Sigmoid colon (tissue), 7 donors: ENCODE results near the gene ASIP. TPM values are rescaled to one million over a fixed set of nuclear protein-coding genes. Genes with fewer than 3 reads are reported as not detected.
"Not testable (repeated sequence)": the region's sequence is repeated elsewhere in the genome, so short reads cannot be mapped to it uniquely, and the experiment has no call there.

Source experiments
- DNase-seq: peaks from one replicate; pipeline ENCODE4 v3.0.0-alpha.2; 2019
- H3K27ac ChIP-seq, 4 donors: fragments of 200-600 bp; sonication (generic); one replicate each; pipeline ENCODE4 v1.5.1; 2016 to 2019; ENCODE audit warnings: mild to moderate bottlenecking in 1 of 4
- H3K27me3 ChIP-seq, 3 donors: fragments of 200-600 bp; sonication (generic); one replicate each; pipeline ENCODE4 v1.5.1; 2019; ENCODE audit warnings: mild to moderate bottlenecking in 1 of 3
- H3K36me3 ChIP-seq, 4 donors: fragments of 200-600 bp; sonication (generic); one replicate each; pipeline ENCODE4 v1.5.1; 2016 to 2019
- H3K4me1 ChIP-seq, 4 donors: fragments of 200-600 bp; sonication (generic); one replicate each; pipeline ENCODE4 v1.5.1; 2017 to 2019
- H3K4me3 ChIP-seq, 4 donors: fragments of 200-600 bp; sonication (generic); one replicate each; pipeline ENCODE4 v1.5.1; 2017 to 2019; ENCODE audit warnings: mild to moderate bottlenecking in 2 of 4, moderate library complexity in 1 of 4
- H3K9me3 ChIP-seq, 4 donors: fragments of 200-600 bp in 3 of 4; sonication (generic) in 3 of 4; one replicate each; pipeline versions ENCODE4 v1.5.1 to v1.6.1; 2013 to 2019
- CTCF ChIP-seq, 4 experiments: fragments of 450-650 bp in 3 of 4; fragments of 200-600 bp in 1 of 4; IDR thresholded peaks; one replicate each; pipeline ENCODE4 v1.5.1; 2016 to 2019; ENCODE audit warnings: antibody characterized with exemption in 4 of 4, mild to moderate bottlenecking in 3 of 4, moderate library complexity in 2 of 4
- EP300 ChIP-seq, 4 donors: sonication (generic); formaldehyde crosslinking; IDR thresholded peaks; one replicate each; pipeline ENCODE4 v1.6.1; 2017; ENCODE audit warnings: antibody characterized with exemption in 4 of 4
- POLR2A ChIP-seq, 2 donors: fragments of 450-650 bp; IDR thresholded peaks; one replicate each; pipeline ENCODE4 v1.6.1; 2016; ENCODE audit warnings: antibody characterized with exemption in 2 of 2, mild to moderate bottlenecking in 2 of 2, moderate library complexity in 2 of 2
- POLR2AphosphoS5 ChIP-seq, 4 donors: sonication (generic); formaldehyde crosslinking; IDR thresholded peaks; one replicate each; pipeline ENCODE4 v1.6.1; 2017; ENCODE audit warnings: antibody characterized with exemption in 4 of 4
- WGBS, 2 donors: extraction: QIAGEN DNeasy Blood & Tissue Kit; methylation state at CpG; one replicate each; pipeline ENCODE4 v1.1.7; 2013; 5-methylcytosine and 5-hydroxymethylcytosine counted together
- intact Hi-C: fragments of 100-400 bp; cut with DNase I; formaldehyde crosslinking; loops from one replicate; pipeline ENCODE4 v1.15.1; 2023
- polyA plus RNA-seq, 3 donors: library from polyadenylated mRNA; stranded (reverse); fragments of 200-250 nt; gene quantifications; one replicate each; pipeline ENCODE4 v1.2.3, GENCODE V29; 2013
- total RNA-seq, 4 donors: library from RNA; depleted of rRNA; stranded (reverse); fragments of >200 nt; gene quantifications; one replicate each; pipeline ENCODE4 v1.1.0, GENCODE V29; 2016
- donor health status: healthy with polysubstance abuse.
- donor health status: Bipolar disorder and iron deficiency.
- donor health status: healthy.

Gene ASIP
- total and polyA plus RNA-seq, 7 donors = 0.38 to 0.99 TPM; not detected in 5

GRCh38 chr20:34222208-34222607, 19.0 kb upstream of the ASIP start:
- Histone ChIP-seq H3K4me3 (no peak overlapping the region), H3K36me3 (no peaks in the 10 kb centered on the region), H3K9me3 (no peaks in the 10 kb centered on the region), H3K27ac (peak overlapping the region in 1 of 4 donors; percentile 5), H3K27me3 (no peaks in the 10 kb centered on the region), H3K4me1 (no peaks in the 10 kb centered on the region)
- intact Hi-C loops = no loop called here
- DNase-seq = no peak
- WGBS, 2 donors = 65 to 80% methylated on average over 3 of the region's 3 CpGs
- TF ChIP-seq POLR2AphosphoS5 (IDR thresholded peaks at IDR 0.05) (peak in 2 of 4 donors; percentile 15 to 18), CTCF (IDR thresholded peaks at IDR 0.05) (no peak), EP300 (IDR thresholded peaks at IDR 0.05) (no peak), POLR2A (IDR thresholded peaks at IDR 0.05) (no peak)

- H3K27me3 ChIP-seq, intact Hi-C loops, DNase-seq, H3K9me3 ChIP-seq, H3K4me3 ChIP-seq, H3K27ac ChIP-seq, H3K4me1 ChIP-seq, H3K36me3 ChIP-seq: not testable (repeated sequence)
- WGBS, 2 donors = 91 to 93% methylated on average over 1 to 2 of the region's 2 CpGs
These were observed 17.0 kb upstream of the ASIP start for GRCh38 chr20:34224251-34224650.

- no peaks in the 10 kb centered on the region for H3K36me3 ChIP-seq
- intact Hi-C loops = no loop called here
- no peaks in the 10 kb centered on the region for H3K4me1 ChIP-seq
- TF ChIP-seq CTCF (IDR thresholded peaks at IDR 0.05) (no peak), POLR2A (IDR thresholded peaks at IDR 0.05) (no peak), EP300 (IDR thresholded peaks at IDR 0.05) (no peak), POLR2AphosphoS5 (IDR thresholded peaks at IDR 0.05) (no peak)
- H3K4me3 ChIP-seq = no peak overlapping the region
- H3K9me3 ChIP-seq = no peaks in the 10 kb centered on the region
- no peaks in the 10 kb centered on the region for H3K27me3 ChIP-seq
- DNase-seq = no peak
- H3K27ac ChIP-seq = no peak overlapping the region
These were observed 9.6 kb upstream of the ASIP start for GRCh38 chr20:34231634-34232033.

GRCh38 chr20:34232494-34233087, 8.6 kb upstream of the ASIP start:
- 95 to 96% methylated on average over 3 of the region's 3 CpGs for WGBS, 2 donors
- intact Hi-C loops = no loop called here
- no peak for DNase-seq
- Histone ChIP-seq H3K4me1 (no peaks in the 10 kb centered on the region), H3K27me3 (no peaks in the 10 kb centered on the region), H3K36me3 (no peaks in the 10 kb centered on the region), H3K27ac (no peak overlapping the region), H3K9me3 (no peaks in the 10 kb centered on the region), H3K4me3 (no peak overlapping the region)
- TF ChIP-seq EP300 (IDR thresholded peaks at IDR 0.05) = no peak
- no peak for TF ChIP-seq CTCF (IDR thresholded peaks at IDR 0.05)
- TF ChIP-seq POLR2AphosphoS5 (IDR thresholded peaks at IDR 0.05) = no peak
- TF ChIP-seq POLR2A (IDR thresholded peaks at IDR 0.05) = no peak

GRCh38 chr20:34233687-34234086, 7.5 kb upstream of the ASIP start:
- no peak overlapping the region for H3K27ac ChIP-seq
- intact Hi-C loops = no loop called here

More at GRCh38 chr20:34233687-34234086, 7.5 kb upstream of the ASIP start:
- no peak overlapping the region for H3K4me3 ChIP-seq
- peaks cover 0 to 3% (median 0%) of the 10 kb centered on the region in 4 donors for H3K9me3 ChIP-seq
- H3K4me1 ChIP-seq = no peaks in the 10 kb centered on the region
- TF ChIP-seq POLR2A (IDR thresholded peaks at IDR 0.05) = no peak
- TF ChIP-seq EP300 (IDR thresholded peaks at IDR 0.05) = no peak
- no peak for TF ChIP-seq POLR2AphosphoS5 (IDR thresholded peaks at IDR 0.05)
- no peak for TF ChIP-seq CTCF (IDR thresholded peaks at IDR 0.05)
- H3K36me3 ChIP-seq = no peaks in the 10 kb centered on the region
- H3K27me3 ChIP-seq = no peaks in the 10 kb centered on the region
- no peak for DNase-seq
